Gastrocnemius medialis (tissue), 4 donors: ENCODE results near the gene DDRGK1.

ENCODE experiments used
- CTCF ChIP-seq, 5 experiments: fragments of 450-650 bp in 3 of 5; fragments of 200-600 bp in 2 of 5; sonication (generic) in 2 of 5; IDR thresholded peaks in 4 of 5; conservative IDR thresholded peaks in 1 of 5; 1 replicate in 4 of 5; 2 replicates in 1 of 5; pipeline ENCODE4 v1.5.1; 2016 to 2019; ENCODE audit warnings: antibody characterized with exemption in 5 of 5, mild to moderate bottlenecking in 3 of 5, moderate library complexity in 3 of 5
- POLR2A ChIP-seq, 2 donors: fragments of 450-650 bp; IDR thresholded peaks; one replicate each; pipeline ENCODE4 v1.6.1; 2017; ENCODE audit warnings: antibody characterized with exemption in 2 of 2, mild to moderate bottlenecking in 2 of 2, moderate library complexity in 2 of 2

DNA sequence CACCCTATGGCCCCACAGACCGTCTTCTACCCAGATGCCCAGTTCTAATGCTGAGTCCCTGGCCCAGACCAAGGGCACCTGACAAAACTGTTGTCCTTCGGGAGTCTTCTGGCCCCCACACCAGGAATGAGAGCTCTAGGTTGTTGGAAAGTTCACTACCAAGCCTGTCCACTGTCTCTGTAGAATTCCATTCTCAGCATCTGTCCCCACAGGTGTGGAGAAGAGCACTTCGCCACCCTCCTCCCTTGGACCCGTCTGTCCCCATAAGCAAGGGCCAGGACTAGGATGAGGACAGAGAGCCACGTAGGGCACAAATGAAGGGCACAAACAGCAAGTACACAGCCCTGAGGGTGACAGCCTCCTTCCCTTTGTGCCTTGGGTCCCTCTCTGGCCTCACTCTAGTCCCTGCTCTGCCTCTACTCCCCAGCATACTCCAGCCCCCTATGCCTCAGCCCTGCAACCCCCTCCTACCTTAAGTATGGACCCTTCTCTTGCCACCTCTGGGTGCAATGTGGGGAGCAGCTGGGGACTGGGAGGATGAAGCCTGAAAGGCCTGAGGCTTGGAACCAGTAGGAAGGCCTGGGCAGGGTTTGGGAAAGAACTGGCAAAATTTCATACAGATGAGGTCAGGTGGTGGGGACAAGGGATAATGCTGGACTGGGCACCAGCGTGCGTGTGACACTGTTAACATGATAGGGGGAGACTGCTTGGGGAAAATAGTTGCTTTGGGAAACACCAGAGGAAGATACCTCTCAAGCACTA, 35.5 kb downstream of the DDRGK1 start:
- TF ChIP-seq CTCF (IDR thresholded peaks at IDR 0.05 in 4 of 5, conservative IDR thresholded peaks at IDR 0.05 in 1 of 5) (no peak), POLR2A (IDR thresholded peaks at IDR 0.05) (no peak)
